Right cardiac atrium (tissue), 5 donors: ENCODE results near the gene IRF1. TPM values are rescaled to one million over a fixed set of nuclear protein-coding genes. Genes with fewer than 3 reads are reported as not detected.
A peak's percentile ranks its signal among the peaks of the same experiment; 100 is the strongest.
"Not testable (repeated sequence)": the region's sequence is repeated elsewhere in the genome, so short reads cannot be mapped to it uniquely, and the experiment has no call there.

Experiments
- ATAC-seq, 2 donors: fragments of 200-7000 bp; cut with Tn5 transposase; one replicate each; pipeline versions ENCODE4 v1.8.0 to v1.9.1; 2020; ENCODE audit warnings: moderate library complexity in 2 of 2, mild to moderate bottlenecking in 1 of 2
- DNase-seq, 3 donors: peaks; one replicate each; pipeline ENCODE4 v3.0.0-alpha.2; 2020
- H3K27ac ChIP-seq: one replicate; pipeline ENCODE4 v1.5.1; 2013; ENCODE audit warnings: mild to moderate bottlenecking, low read length, control low read depth, moderate library complexity
- H3K27me3 ChIP-seq: one replicate; pipeline ENCODE4 v1.6.1; 2013; ENCODE audit not compliant: control insufficient read depth, insufficient read depth
- H3K4me1 ChIP-seq: one replicate; pipeline ENCODE4 v1.6.1; 2013; ENCODE audit warnings: low read length; ENCODE audit not compliant: control insufficient read depth, insufficient read depth
- H3K4me3 ChIP-seq: one replicate; pipeline ENCODE4 v1.5.1; 2013; ENCODE audit warnings: low read length, control low read depth
- H3K9me3 ChIP-seq: one replicate; pipeline ENCODE4 v1.6.1; 2013; ENCODE audit warnings: low read length; ENCODE audit not compliant: control insufficient read depth
- WGBS: extraction: QIAGEN DNeasy Blood & Tissue Kit; methylation state at CpG from one replicate; pipeline ENCODE4 v1.1.7; 2013; 5-methylcytosine and 5-hydroxymethylcytosine counted together
- intact Hi-C, 4 donors: fragments of 100-400 bp; cut with DNase I; formaldehyde crosslinking; loops; one replicate each; pipeline versions ENCODE4 v1.11.0 to v1.14.0; 2022 to 2023
- polyA plus RNA-seq: library from polyadenylated mRNA; stranded (reverse); fragments of 200-250 nt; gene quantifications from one replicate; pipeline ENCODE4 v1.2.3, GENCODE V29; 2013
- total RNA-seq, 4 donors: library from RNA; stranded (reverse); fragmentation: NEBNext Ultra II Directional; extraction: Animal tissue kit (Norgen Biotek cat#: 25700); gene quantifications; one replicate each; pipeline ENCODE4 v1.2.1, GENCODE V29; 2021
- donor health status: healthy with polysubstance abuse.
- donor health status: DM: no; HTN: yes; CAD: no.
- donor health status: DM: no; HTN: no; CAD: no.
- donor health status: DM: no; HTN: yes; CAD: no; lungs with severe emphysema.
- donor health status: DM: yes; HTN: yes; CAD: no.

Gene IRF1
- total and polyA plus RNA-seq, 5 donors, result 9.4 to 17.9 (median 12.0) TPM

GRCh38 chr5:132447196-132447595 lies 43.4 kb downstream of the IRF1 start:
- peak in 1 of 2 donors; percentile 4 for ATAC-seq
- H3K27ac ChIP-seq, result peak overlapping the region; percentile 60
- H3K27me3 ChIP-seq, result no peaks in the 10 kb centered on the region
- no peaks in the 10 kb centered on the region for H3K9me3 ChIP-seq
- DNase-seq, result no peak
- H3K4me3 ChIP-seq, result no peak overlapping the region
- H3K4me1 ChIP-seq, result peaks cover 26% of the 10 kb centered on the region
- intact Hi-C loops, result no loop called here
- 94% methylated on average over 2 of the region's 2 CpGs for WGBS

DNA sequence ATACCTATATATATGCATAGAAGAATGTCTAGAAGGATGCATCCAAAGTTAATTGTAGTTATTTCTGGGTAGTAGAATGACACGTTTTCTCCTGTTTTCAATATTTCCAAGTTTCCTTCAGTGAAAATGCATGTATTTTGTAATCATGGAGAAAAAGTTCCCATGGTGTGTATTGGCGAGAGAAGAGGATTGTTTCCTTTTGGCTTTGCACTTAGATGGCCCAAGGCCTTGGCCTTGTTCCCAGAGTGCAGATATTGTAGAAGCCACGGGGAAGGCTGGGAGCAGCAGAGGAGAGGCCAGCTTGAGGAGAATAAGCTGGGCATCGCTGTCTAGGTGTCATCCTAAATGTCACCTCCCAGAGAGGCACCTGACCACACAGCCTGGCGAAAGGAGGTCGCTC lies 44.0 kb downstream of the IRF1 start:
- Histone ChIP-seq H3K27ac (peak overlapping the region; percentile 60), H3K9me3 (no peaks in the 10 kb centered on the region), H3K4me3 (no peak overlapping the region), H3K27me3 (no peaks in the 10 kb centered on the region), H3K4me1 (peaks cover 26% of the 10 kb centered on the region)
- ATAC-seq (peak; percentile 89 to 91), DNase-seq (peak; percentile 81 to 93 (median 85))
- WGBS, result 27% methylated on average over 6 of the region's 6 CpGs
- intact Hi-C loops, result no loop called here

- peak overlapping the region; percentile 79 for H3K27ac ChIP-seq
- peaks cover 26% of the 10 kb centered on the region for H3K4me1 ChIP-seq
- intact Hi-C loops, result no loop called here
- no peaks in the 10 kb centered on the region for H3K9me3 ChIP-seq
- no peaks in the 10 kb centered on the region for H3K27me3 ChIP-seq
- 20% methylated on average over 3 of the region's 3 CpGs for WGBS
- DNase-seq, result no peak
- peak; percentile 6 to 50 for ATAC-seq
- H3K4me3 ChIP-seq, result no peak overlapping the region
Measured at GRCh38 chr5:132445930-132446329, 44.6 kb downstream of the IRF1 start.

DNA sequence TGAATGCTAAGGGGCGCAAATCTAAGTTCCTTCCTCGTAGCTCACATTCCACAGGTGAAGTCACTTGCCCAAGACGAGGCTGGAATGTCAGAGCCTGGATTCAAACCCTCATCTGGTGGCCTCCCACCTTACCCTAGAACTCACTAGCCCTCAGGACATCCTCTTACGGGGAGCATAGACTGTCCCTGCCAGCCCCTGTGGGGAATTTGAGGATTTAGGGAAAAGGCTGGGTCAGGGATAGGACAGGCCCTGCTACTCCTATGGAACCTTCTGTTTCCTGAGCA lies 45.0 kb downstream of the IRF1 start:
- intact Hi-C loops, result no loop called here

DNA sequence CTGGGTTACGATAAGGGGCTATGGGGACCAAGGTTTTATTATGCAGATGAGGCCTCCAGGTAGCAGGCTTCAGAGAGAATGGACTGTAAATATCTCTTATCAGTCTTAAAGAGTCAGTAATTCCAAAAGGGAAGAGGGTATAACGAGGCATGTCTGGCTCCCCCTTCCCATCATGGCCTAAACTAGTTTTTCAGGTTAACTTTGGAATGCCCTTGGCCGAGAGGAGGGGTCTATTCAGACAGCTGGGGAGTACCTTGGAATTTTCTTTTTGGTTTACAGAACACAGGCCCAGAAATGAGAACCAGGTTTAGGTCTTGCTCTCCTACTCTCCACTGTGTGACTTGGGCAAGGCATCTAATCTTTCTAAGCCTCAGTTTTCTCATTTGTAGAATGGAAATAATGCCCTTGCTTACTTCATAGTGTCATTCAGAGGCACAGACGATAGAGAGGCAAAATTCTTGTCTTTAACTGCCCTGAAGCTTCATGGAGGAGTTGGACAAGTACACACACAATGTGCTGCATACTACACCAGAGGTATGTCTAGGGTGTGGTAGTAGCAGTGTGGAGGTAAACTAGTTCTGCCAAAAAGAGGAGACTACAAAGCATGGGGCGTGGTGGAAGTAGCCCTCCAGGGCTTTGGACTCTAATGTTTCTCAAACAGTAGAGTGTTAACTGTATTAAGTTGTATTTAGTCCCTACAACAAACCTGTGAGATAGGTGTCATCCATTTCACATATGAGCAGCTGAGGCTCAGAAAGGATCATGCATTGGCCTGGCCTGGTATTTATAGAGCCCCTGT lies 45.5 kb downstream of the IRF1 start:
- Histone ChIP-seq H3K27ac (peak overlapping the region; percentile 79), H3K9me3 (no peaks in the 10 kb centered on the region), H3K4me1 (peaks cover 26% of the 10 kb centered on the region), H3K4me3 (no peak overlapping the region), H3K27me3 (no peaks in the 10 kb centered on the region)
- WGBS, result 90% methylated on average over 5 of the region's 5 CpGs
- intact Hi-C loops, result no loop called here
- ATAC-seq (no peak), DNase-seq (no peak)

More for the DNA sequence above, 45.0 kb downstream of the IRF1 start:
- Histone ChIP-seq H3K4me3 (no peak overlapping the region), H3K4me1 (peaks cover 26% of the 10 kb centered on the region), H3K27ac (peak overlapping the region; percentile 79), H3K9me3 (no peaks in the 10 kb centered on the region), H3K27me3 (no peaks in the 10 kb centered on the region)
- no peak for DNase-seq
- WGBS, result 75% methylated on average over 4 of the region's 4 CpGs
- peak; percentile 4 to 18 for ATAC-seq

DNA sequence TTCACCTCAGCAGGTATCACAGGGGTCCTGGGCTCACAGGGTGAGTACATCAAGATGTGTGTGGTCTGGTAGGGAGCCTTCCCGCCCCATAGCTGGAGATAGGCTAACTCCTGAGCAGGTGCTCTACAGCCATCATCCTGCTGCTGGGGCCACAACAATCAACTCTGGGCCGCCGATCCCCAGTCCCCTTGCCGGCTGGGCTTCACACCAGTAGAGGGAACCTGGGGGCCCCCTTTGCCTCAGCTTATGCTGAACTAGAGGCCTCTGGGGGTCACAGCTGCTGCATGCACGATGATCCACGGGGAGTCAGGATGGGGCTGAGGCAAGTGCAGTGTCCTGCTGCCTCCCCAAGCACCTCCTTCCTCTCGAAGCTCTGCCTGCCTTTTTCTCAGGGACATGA lies 46.5 kb downstream of the IRF1 start:
- H3K4me3 ChIP-seq, result no peak overlapping the region
- H3K27ac ChIP-seq, result no peak overlapping the region
- ATAC-seq (no peak), DNase-seq (no peak)
- H3K4me1 ChIP-seq, result peaks cover 30% of the 10 kb centered on the region
- 76% methylated on average over 7 of the region's 7 CpGs for WGBS
- intact Hi-C loops, result no loop called here
- no peaks in the 10 kb centered on the region for H3K27me3 ChIP-seq
- H3K9me3 ChIP-seq, result no peaks in the 10 kb centered on the region

- peak; percentile 86 to 92 (median 90) for DNase-seq
- H3K9me3 ChIP-seq, result no peaks in the 10 kb centered on the region
- peaks cover 34% of the 10 kb centered on the region for H3K4me1 ChIP-seq
- 22% methylated on average over 7 of the region's 7 CpGs for WGBS
- no peaks in the 10 kb centered on the region for H3K27me3 ChIP-seq
- peak; percentile 90 to 93 for ATAC-seq
- peak overlapping the region; percentile 80 for H3K27ac ChIP-seq
- no peak overlapping the region for H3K4me3 ChIP-seq
- intact Hi-C loops, result no loop called here
Measured at GRCh38 chr5:132439521-132440089, 51.0 kb downstream of the IRF1 start.

DNA sequence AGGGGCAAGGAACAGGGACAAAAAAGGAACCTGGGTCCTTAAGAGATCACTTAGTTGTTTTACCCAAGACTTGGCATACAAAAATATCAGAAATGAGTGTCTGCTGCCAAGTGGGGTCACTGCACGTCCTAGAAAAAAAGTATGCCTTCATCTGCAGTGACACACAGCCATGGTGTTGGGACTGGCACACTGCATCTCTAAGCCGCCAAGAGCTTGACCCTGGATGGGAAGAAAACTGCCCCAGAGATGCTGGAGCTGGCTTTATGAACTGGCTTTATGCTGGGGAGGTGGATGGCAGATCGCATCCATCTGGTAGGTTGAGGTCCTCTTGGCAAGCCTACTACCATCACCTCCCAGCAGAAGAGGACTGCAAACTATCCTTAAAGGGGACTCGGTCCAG lies 51.7 kb downstream of the IRF1 start:
- DNase-seq (no peak), ATAC-seq (peak; percentile 27 to 52)
- Histone ChIP-seq H3K9me3 (no peaks in the 10 kb centered on the region), H3K27me3 (no peaks in the 10 kb centered on the region), H3K4me1 (peaks cover 32% of the 10 kb centered on the region), H3K27ac (peak overlapping the region; percentile 92), H3K4me3 (no peak overlapping the region)
- WGBS, result 47% methylated on average over 4 of the region's 4 CpGs
- intact Hi-C loops, result no loop called here

DNA sequence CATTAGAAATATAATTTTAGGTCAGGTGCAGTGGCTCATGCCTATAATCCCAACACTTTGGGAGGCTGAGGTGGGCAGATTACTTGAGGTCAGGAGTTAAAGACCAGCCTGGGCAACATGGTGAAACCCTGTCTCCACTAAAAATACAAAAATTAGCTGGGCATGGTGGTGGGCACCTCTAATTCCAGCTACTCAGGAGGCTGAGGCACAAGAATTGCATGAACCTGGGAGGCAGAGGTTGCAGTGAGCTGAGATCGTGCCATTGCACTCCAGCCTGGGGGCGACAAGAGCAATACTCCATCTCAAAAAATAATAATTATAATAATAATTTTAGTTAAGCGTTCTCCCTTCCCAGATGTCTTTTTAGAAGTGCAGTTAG lies 52.3 kb downstream of the IRF1 start:
- H3K27me3 ChIP-seq, DNase-seq, ATAC-seq, H3K4me3 ChIP-seq, H3K9me3 ChIP-seq, intact Hi-C loops: not testable (repeated sequence)
- Histone ChIP-seq H3K27ac (peak overlapping the region; percentile 46), H3K4me1 (peaks cover 30% of the 10 kb centered on the region)
- 95% methylated on average over 3 of the region's 3 CpGs for WGBS

- Histone ChIP-seq H3K27me3 (no peaks in the 10 kb centered on the region), H3K27ac (peak overlapping the region; percentile 46), H3K4me1 (peaks cover 30% of the 10 kb centered on the region), H3K4me3 (no peak overlapping the region), H3K9me3 (no peaks in the 10 kb centered on the region)
- ATAC-seq (peak; percentile 74), DNase-seq (peak; percentile 76 to 89 (median 88))
- intact Hi-C loops, result no loop called here
- 12% methylated on average over 3 of the region's 3 CpGs for WGBS
Measured at GRCh38 chr5:132437604-132438266, 52.8 kb downstream of the IRF1 start.

- no peak for ATAC-seq
Measured at GRCh38 chr5:132436936-132437335, 53.6 kb downstream of the IRF1 start.

More at GRCh38 chr5:132436936-132437335, 53.6 kb downstream of the IRF1 start:
- 96% methylated on average over 3 of the region's 3 CpGs for WGBS
- no peaks in the 10 kb centered on the region for H3K9me3 ChIP-seq
- H3K27ac ChIP-seq, result peak overlapping the region; percentile 77
- H3K4me3 ChIP-seq, result no peak overlapping the region
- intact Hi-C loops, result no loop called here
- peaks cover 30% of the 10 kb centered on the region for H3K4me1 ChIP-seq
- no peak for DNase-seq
- no peaks in the 10 kb centered on the region for H3K27me3 ChIP-seq
